ENCODE results near the gene STOX2.

Gene STOX2

DNA sequence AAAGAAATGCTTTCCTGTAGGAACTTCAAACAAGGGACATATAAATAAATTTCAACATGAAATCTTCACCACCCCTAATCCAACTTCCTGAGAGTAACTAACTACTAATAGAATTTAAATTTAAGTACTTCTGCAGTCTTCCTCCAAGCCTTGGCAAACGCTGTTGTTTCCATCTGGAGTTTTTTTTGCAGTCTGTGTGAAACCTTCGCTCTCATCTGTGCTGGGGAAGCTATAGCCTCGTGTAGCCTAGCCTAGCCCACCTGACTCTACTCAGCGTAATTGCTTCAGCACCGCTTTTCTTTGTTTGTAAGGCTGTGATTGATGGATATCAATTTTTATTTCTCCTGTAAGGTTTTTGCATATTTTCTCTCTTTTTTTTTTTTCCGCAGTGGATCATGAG is 30.9 kb downstream of the STOX2 start:
- no peak overlapping the region for H3K4me3 ChIP-seq (ENCODE audit: low read depth in 1 of 2, low read length in 1 of 2)
- H3K27ac ChIP-seq = no peak overlapping the region
- H3K27me3 ChIP-seq = no peaks in the 10 kb centered on the region
- H3K9me3 ChIP-seq = no peaks in the 10 kb centered on the region
- TF ChIP-seq, protein P1, sequence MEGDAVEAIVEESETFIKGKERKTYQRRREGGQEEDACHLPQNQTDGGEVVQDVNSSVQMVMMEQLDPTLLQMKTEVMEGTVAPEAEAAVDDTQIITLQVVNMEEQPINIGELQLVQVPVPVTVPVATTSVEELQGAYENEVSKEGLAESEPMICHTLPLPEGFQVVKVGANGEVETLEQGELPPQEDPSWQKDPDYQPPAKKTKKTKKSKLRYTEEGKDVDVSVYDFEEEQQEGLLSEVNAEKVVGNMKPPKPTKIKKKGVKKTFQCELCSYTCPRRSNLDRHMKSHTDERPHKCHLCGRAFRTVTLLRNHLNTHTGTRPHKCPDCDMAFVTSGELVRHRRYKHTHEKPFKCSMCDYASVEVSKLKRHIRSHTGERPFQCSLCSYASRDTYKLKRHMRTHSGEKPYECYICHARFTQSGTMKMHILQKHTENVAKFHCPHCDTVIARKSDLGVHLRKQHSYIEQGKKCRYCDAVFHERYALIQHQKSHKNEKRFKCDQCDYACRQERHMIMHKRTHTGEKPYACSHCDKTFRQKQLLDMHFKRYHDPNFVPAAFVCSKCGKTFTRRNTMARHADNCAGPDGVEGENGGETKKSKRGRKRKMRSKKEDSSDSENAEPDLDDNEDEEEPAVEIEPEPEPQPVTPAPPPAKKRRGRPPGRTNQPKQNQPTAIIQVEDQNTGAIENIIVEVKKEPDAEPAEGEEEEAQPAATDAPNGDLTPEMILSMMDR (IDR thresholded peaks at IDR 0.05) = no peak
- no peaks in the 10 kb centered on the region for H3K36me3 ChIP-seq
- peaks cover 5 to 30% of the 10 kb centered on the region in 2 experiments for H3K4me1 ChIP-seq (ENCODE audit: control insufficient read depth in 1 of 2, insufficient read depth in 1 of 2, low read depth in 1 of 2, low read length in 1 of 2)

GRCh38 chr4:183936574-183937345 is 31.7 kb downstream of the STOX2 start:
- no peaks in the 10 kb centered on the region for H3K27me3 ChIP-seq
- no peaks in the 10 kb centered on the region for H3K9me3 ChIP-seq
- peaks cover 5 to 32% of the 10 kb centered on the region in 2 experiments for H3K4me1 ChIP-seq (ENCODE audit: control insufficient read depth in 1 of 2, insufficient read depth in 1 of 2, low read depth in 1 of 2, low read length in 1 of 2)
- TF ChIP-seq, protein P1 (IDR thresholded peaks at IDR 0.05) = no peak
- H3K27ac ChIP-seq = no peak overlapping the region
- H3K36me3 ChIP-seq = no peaks in the 10 kb centered on the region
- no peak overlapping the region for H3K4me3 ChIP-seq (ENCODE audit: low read depth in 1 of 2, low read length in 1 of 2)

GRCh38 chr4:183940864-183941263 is 35.8 kb downstream of the STOX2 start:
- TF ChIP-seq, protein P1 (IDR thresholded peaks at IDR 0.05) = no peak
- H3K4me3 ChIP-seq (ENCODE audit: low read depth in 1 of 2, low read length in 1 of 2) = no peak overlapping the region
- H3K27ac ChIP-seq = peak overlapping the region; percentile 19
- peaks cover 5 to 30% of the 10 kb centered on the region in 2 experiments for H3K4me1 ChIP-seq (ENCODE audit: control insufficient read depth in 1 of 2, insufficient read depth in 1 of 2, low read depth in 1 of 2, low read length in 1 of 2)
- no peaks in the 10 kb centered on the region for H3K9me3 ChIP-seq
- H3K27me3 ChIP-seq = no peaks in the 10 kb centered on the region
- H3K36me3 ChIP-seq = no peaks in the 10 kb centered on the region

- Histone ChIP-seq H3K4me3 (ENCODE audit: low read depth in 1 of 2, low read length in 1 of 2) (no peak overlapping the region), H3K27ac (no peak overlapping the region), H3K9me3 (no peaks in the 10 kb centered on the region), H3K27me3 (no peaks in the 10 kb centered on the region), H3K4me1 (ENCODE audit: control insufficient read depth in 1 of 2, insufficient read depth in 1 of 2, low read depth in 1 of 2, low read length in 1 of 2) (peaks cover 0 to 19% of the 10 kb centered on the region in 2 experiments), H3K36me3 (no peaks in the 10 kb centered on the region)
- TF ChIP-seq, protein P1 (IDR thresholded peaks at IDR 0.05) = no peak
These were observed 36.9 kb downstream of the STOX2 start for GRCh38 chr4:183941964-183942363.

DNA sequence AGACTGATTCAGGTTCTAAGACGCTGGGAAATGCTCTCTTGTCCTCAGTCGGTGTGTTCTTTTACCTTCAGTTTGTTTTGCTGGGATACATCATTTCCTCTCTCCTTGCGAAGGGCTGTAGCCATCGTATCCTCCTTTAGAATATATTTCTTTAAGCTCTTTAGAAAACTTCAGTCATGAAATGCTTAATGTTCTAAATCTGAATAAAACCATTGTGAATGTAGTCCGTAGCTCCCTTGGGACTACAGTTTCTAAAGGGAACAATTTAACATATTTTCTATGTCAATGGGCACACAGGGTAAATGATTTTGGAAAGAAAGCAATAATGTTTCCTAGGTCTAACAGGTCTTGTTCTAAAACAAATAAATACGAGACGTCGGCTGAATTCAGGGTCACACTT is 40.6 kb downstream of the STOX2 start:
- Histone ChIP-seq H3K36me3 (no peaks in the 10 kb centered on the region), H3K27me3 (no peaks in the 10 kb centered on the region), H3K4me3 (ENCODE audit: low read depth in 1 of 2, low read length in 1 of 2) (no peak overlapping the region), H3K9me3 (no peaks in the 10 kb centered on the region), H3K4me1 (ENCODE audit: control insufficient read depth in 1 of 2, insufficient read depth in 1 of 2, low read depth in 1 of 2, low read length in 1 of 2) (peaks cover 0 to 5% of the 10 kb centered on the region in 2 experiments), H3K27ac (no peak overlapping the region)
- TF ChIP-seq, protein P1 (IDR thresholded peaks at IDR 0.05) = no peak
